Left renal pelvis (tissue), 4 donors: ENCODE measurements around the gene NOXA1. TPM values are rescaled to one million over a fixed set of nuclear protein-coding genes. Genes with fewer than 3 reads are reported as not detected.

Experiments used
- DNase-seq, 4 donors: peaks; one replicate each; pipeline ENCODE4 v3.0.0-alpha.2; 2013; ENCODE audit warnings: low read depth in 4 of 4, low spot score in 3 of 4
- polyA plus RNA-seq, 4 donors: library from polyadenylated mRNA; unstranded; fragments of 120-200 nt; gene quantifications; one replicate each; pipeline ENCODE4 v1.2.1, GENCODE V29; 2013; ENCODE audit not compliant: insufficient read length in 4 of 4

NOXA1 gene
- polyA plus RNA-seq, 4 donors: 2.5 to 10.9 (median 4.3) TPM

DNA sequence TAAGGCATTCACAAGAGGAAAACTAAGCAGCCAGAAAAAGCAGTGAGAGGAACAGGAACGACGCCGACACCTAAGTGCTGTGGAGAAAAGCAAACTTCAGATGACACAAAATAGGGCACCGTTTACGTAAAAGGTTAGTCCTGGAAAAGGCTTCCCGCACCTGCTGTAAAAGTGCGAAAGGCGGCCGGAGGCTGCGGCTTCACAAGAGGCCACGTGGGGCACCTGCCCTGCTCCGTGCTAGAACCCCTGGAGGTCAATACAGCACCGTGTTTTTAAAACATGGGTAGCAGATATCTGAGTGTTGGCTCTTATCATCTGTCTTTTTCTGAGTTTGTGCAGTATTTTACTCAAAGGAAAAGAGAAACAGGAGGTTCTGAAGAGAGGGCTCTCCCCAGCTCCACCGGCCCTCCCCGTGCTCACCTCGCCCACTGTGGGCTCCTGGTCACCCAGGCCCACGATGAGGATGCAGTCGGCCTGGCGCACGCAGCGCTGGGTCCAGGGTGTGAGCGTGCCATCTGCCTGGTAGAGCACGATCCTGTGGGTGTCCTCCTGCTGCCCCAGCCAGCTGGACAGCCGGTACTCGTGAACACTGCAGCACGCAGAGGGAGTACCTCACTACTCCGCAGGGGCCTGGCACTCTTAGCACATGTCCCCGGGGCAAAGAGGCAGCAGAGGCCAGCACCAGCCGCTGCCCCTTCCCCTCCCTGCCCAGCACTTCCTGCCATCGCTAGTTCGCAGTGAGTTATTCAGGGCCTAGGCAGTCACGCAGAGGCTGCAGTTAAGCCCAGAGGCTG is 56.9 kb downstream of the NOXA1 start:
- no peak for DNase-seq

DNA sequence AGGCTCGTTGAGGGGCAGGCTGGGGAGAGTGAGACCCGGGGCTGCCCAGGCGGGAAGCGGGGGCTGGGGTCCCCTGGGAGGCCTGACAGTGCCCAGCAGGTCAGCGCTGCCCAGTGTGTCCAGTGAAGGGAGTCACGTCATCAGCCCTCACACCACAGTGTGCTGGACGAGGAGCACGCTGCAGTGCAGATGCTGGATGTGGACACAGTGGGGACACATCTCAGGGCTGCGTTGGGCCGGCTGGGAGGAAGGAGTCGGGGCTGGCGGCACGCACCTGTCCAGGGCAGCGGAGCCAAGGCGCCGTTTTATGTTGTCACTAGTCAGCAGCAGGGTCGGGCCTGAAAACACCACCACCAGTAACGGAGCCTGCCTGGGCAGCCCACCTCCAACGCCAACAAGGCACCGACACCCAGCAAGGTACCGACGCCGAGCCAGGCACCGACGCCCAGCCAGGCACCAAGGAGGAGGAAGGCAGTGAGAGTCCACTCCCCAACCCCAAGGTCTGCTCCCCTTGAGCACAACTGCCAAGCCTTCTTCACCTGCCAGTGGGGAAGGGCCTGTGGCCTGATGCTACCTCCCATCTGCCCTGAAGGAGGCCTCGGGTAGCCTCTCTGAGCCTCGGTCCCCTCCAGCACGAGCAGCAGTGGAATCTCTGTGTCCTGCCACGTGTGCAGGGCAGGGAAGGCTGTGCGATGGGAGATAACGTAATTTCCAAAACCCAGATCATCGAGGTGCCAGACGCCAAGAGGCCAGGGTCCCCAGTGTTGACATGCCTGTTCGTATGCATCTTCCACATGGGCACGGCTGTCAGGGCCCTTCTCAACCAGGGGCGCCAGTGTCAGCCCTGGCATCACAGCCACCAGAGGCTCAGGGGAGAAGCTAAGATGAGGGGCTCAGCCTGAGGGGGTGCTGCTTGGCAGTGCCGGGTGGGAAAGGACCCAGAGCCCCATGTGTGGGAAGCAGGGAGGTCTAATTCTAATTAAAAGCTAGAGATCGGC is 57.8 kb downstream of the NOXA1 start:
- DNase-seq: no peak

DNA sequence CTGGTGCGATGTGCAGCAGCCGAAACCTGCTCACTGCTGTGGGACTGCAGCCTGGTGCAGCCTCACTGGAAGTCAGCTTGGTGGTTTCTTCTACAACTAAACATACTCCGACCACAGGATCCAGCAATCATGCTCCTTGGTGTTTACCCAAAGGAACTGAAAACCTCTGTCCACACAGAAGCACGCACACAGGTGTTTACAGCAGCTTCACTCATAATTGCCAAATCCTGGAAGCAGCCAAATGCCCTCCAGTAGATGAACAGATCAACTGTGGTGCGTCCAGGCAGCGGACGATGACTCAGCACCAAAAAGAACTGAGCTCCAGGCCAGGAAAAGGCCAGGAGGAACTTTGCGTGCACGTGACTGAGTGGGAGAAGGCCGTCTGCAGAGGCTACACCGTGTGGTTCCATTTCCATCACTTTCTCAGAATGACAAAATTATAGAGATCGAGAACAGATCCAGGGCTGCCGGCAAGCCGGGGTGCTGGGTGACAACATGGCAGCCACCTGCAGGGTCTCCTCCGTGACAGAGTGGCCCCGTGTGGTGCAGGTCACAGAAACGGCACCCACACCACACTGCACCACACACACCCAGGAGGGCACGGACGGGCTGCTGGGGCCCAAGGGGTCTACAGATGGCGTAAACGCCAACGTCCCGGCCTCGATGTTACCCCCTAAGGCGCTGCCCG is 59.0 kb downstream of the NOXA1 start:
- no peak for DNase-seq

Other genes starting within 250 kb of the NOXA1 start
- gene ANAPC2, start 234.8 kb upstream of the NOXA1 start, polyA plus RNA-seq: 10 to 100 TPM; 32.7 to 54.9 (median 41.4) TPM
- 10 to 100 TPM; 35.6 to 63.6 (median 43.0) TPM for gene SSNA1, start 234.7 kb upstream of the NOXA1 start, polyA plus RNA-seq
- 10 to 100 TPM in 3 of 4 donors, 1 to 10 TPM in 1; 8.3 to 19.6 (median 11.5) TPM for gene TPRN, start 222.7 kb upstream of the NOXA1 start, polyA plus RNA-seq
- gene TMEM203, start 217.7 kb upstream of the NOXA1 start, polyA plus RNA-seq: 10 to 100 TPM; 39.3 to 46.6 (median 44.9) TPM
- gene NDOR1, start 217.7 kb upstream of the NOXA1 start, polyA plus RNA-seq: 10 to 100 TPM in 2 of 4 donors, 1 to 10 TPM in 2; 8.8 to 18.8 (median 9.6) TPM
- 10 to 100 TPM in 1 of 4 donors, 1 to 10 TPM in 3; 3.2 to 15.3 (median 8.1) TPM for gene RNF208, start 201.2 kb upstream of the NOXA1 start, polyA plus RNA-seq
- gene CYSRT1, start 198.2 kb upstream of the NOXA1 start, polyA plus RNA-seq: 10 to 100 TPM in 2 of 4 donors, 1 to 10 TPM in 1, under 1 TPM in 1; 0.78 to 16.4 (median 7.9) TPM
- 10 to 100 TPM in 2 of 4 donors, 1 to 10 TPM in 1, under 1 TPM in 1; 0.41 to 15.5 (median 7.7) TPM for gene RNF224, start 195.9 kb upstream of the NOXA1 start, polyA plus RNA-seq
- gene SLC34A3, start 192.5 kb upstream of the NOXA1 start, polyA plus RNA-seq: 10 to 100 TPM in 1 of 4 donors, 1 to 10 TPM in 2, under 1 TPM in 1; 0.37 to 13.7 (median 5.2) TPM
- gene TUBB4B, start 182.1 kb upstream of the NOXA1 start, polyA plus RNA-seq: 100 to 1,000 TPM; 149 to 396 (median 315) TPM
- gene STPG3, start 172.1 kb upstream of the NOXA1 start, polyA plus RNA-seq: 1 to 10 TPM in 3 of 4 donors, under 1 TPM in 1; 0.57 to 4.8 (median 1.7) TPM
- 10 to 100 TPM; 44.5 to 56.7 (median 50.4) TPM for gene NELFB, start 168.1 kb upstream of the NOXA1 start, polyA plus RNA-seq
- 1 to 10 TPM; 3.0 to 5.8 (median 4.9) TPM for gene TOR4A, start 145.7 kb upstream of the NOXA1 start, polyA plus RNA-seq
- 1 to 10 TPM; 2.8 to 7.6 (median 6.7) TPM for gene NRARP, start 121.1 kb upstream of the NOXA1 start, polyA plus RNA-seq
- 10 to 100 TPM in 2 of 4 donors, 1 to 10 TPM in 2; 8.4 to 26.9 (median 11.4) TPM for gene EXD3, start 231 bp upstream of the NOXA1 start, polyA plus RNA-seq
- under 1 TPM; 0.20 to 0.70 (median 0.32) TPM for gene ENTPD8, start 18.0 kb downstream of the NOXA1 start, polyA plus RNA-seq
- 10 to 100 TPM; 40.4 to 51.3 (median 46.4) TPM for gene NSMF, start 35.9 kb downstream of the NOXA1 start, polyA plus RNA-seq
- 1 to 10 TPM; 1.4 to 4.6 (median 2.8) TPM for gene PNPLA7, start 127.0 kb downstream of the NOXA1 start, polyA plus RNA-seq
- 10 to 100 TPM; 11.7 to 30.7 (median 16.4) TPM for gene MRPL41, start 128.5 kb downstream of the NOXA1 start, polyA plus RNA-seq
- 10 to 100 TPM; 35.3 to 69.8 (median 41.6) TPM for gene DPH7, start 155.5 kb downstream of the NOXA1 start, polyA plus RNA-seq
- gene ZMYND19, start 167.1 kb downstream of the NOXA1 start, polyA plus RNA-seq: 10 to 100 TPM; 18.9 to 27.5 (median 20.5) TPM
- 10 to 100 TPM; 17.6 to 45.0 (median 26.7) TPM for gene ARRDC1, start 182.3 kb downstream of the NOXA1 start, polyA plus RNA-seq
- 10 to 100 TPM; 61.2 to 81.3 (median 72.9) TPM for gene EHMT1, start 195.6 kb downstream of the NOXA1 start, polyA plus RNA-seq